NT2/D1 (cell line): ENCODE data around the gene TPRA1.

ENCODE experiments used
- DNase-seq: peaks from one replicate; pipeline ENCODE4 v3.0.0-alpha.2; 2011; ENCODE audit warnings: low read depth, low spot score
- H3K27me3 ChIP-seq: 2 replicates; pipeline ENCODE4 v1.6.0; 2011; ENCODE audit warnings: mild to moderate bottlenecking; ENCODE audit not compliant: insufficient read length, insufficient read depth
- H3K36me3 ChIP-seq: 2 replicates; pipeline ENCODE4 v1.6.1; 2011; ENCODE audit warnings: mild to moderate bottlenecking, low read length, mixed read lengths; ENCODE audit not compliant: insufficient read depth, insufficient read length
- H3K4me1 ChIP-seq: 2 replicates; pipeline ENCODE4 v1.5.1; 2011; ENCODE audit not compliant: insufficient read depth, insufficient read length
- H3K4me3 ChIP-seq: 2 replicates; pipeline ENCODE4 v1.5.1; 2011; ENCODE audit warnings: low read depth; ENCODE audit not compliant: insufficient read length
- H3K9ac ChIP-seq: 2 replicates; pipeline ENCODE4 v1.6.0; 2011; ENCODE audit warnings: low read depth; ENCODE audit not compliant: insufficient read length
- H3K9me3 ChIP-seq: 2 replicates; pipeline ENCODE4 v1.5.1; 2011; ENCODE audit warnings: mild to moderate bottlenecking, low read length; ENCODE audit not compliant: insufficient read depth
- SUZ12 ChIP-seq: IDR thresholded peaks from 2 replicates; pipeline ENCODE4 v1.6.1; 2011; ENCODE audit not compliant: insufficient read length, insufficient read depth; ENCODE audit errors: extremely low read depth
- YY1 ChIP-seq: IDR thresholded peaks from 2 replicates; pipeline ENCODE4 v1.6.1; 2011; ENCODE audit not compliant: insufficient read length, insufficient read depth
- ZNF274 ChIP-seq: IDR thresholded peaks from 2 replicates; pipeline ENCODE4 v1.6.1; 2011; ENCODE audit warnings: mild to moderate bottlenecking, low read depth, low read length

TPRA1 gene

GRCh38 chr3:127622772-127623576, 32.4 kb upstream of the TPRA1 start:
- Histone ChIP-seq H3K9me3 (no peaks in the 10 kb centered on the region), H3K27me3 (peaks cover 20% of the 10 kb centered on the region), H3K9ac (no peak overlapping the region), H3K4me3 (no peak overlapping the region), H3K36me3 (peaks cover 50% of the 10 kb centered on the region), H3K4me1 (no peaks in the 10 kb centered on the region)
- DNase-seq, result no peak
- TF ChIP-seq YY1, result no peak
- no peak for TF ChIP-seq ZNF274
- TF ChIP-seq SUZ12, result no peak

DNA sequence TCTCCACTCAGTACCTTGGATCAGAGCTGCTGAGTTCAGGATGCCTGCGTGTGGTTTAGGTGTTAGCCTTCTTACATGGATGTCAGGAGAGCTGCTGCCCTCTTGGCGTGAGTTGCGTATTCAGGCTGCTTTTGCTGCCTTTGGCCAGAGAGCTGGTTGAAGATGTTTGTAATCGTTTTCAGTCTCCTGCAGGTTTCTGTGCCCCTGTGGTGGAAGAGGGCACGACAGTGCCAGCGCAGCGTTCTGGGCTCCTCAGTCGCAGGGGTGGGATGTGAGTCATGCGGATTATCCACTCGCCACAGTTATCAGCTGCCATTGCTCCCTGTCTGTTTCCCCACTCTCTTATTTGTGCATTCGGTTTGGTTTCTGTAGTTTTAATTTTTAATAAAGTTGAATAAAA, 31.5 kb upstream of the TPRA1 start:
- H3K4me1 ChIP-seq, result no peaks in the 10 kb centered on the region
- peaks cover 59% of the 10 kb centered on the region for H3K36me3 ChIP-seq
- no peaks in the 10 kb centered on the region for H3K9me3 ChIP-seq
- no peak for DNase-seq
- peaks cover 10% of the 10 kb centered on the region for H3K27me3 ChIP-seq
- TF ChIP-seq ZNF274, result no peak
- TF ChIP-seq SUZ12, result no peak
- TF ChIP-seq YY1, result no peak
- no peak overlapping the region for H3K9ac ChIP-seq
- H3K4me3 ChIP-seq, result no peak overlapping the region

GRCh38 chr3:127620637-127621375, 30.3 kb upstream of the TPRA1 start:
- no peak for TF ChIP-seq YY1
- Histone ChIP-seq H3K9ac (no peak overlapping the region), H3K27me3 (peaks cover 1% of the 10 kb centered on the region), H3K9me3 (no peaks in the 10 kb centered on the region), H3K4me3 (no peak overlapping the region), H3K4me1 (no peaks in the 10 kb centered on the region), H3K36me3 (peaks cover 71% of the 10 kb centered on the region)
- DNase-seq, result no peak

DNA sequence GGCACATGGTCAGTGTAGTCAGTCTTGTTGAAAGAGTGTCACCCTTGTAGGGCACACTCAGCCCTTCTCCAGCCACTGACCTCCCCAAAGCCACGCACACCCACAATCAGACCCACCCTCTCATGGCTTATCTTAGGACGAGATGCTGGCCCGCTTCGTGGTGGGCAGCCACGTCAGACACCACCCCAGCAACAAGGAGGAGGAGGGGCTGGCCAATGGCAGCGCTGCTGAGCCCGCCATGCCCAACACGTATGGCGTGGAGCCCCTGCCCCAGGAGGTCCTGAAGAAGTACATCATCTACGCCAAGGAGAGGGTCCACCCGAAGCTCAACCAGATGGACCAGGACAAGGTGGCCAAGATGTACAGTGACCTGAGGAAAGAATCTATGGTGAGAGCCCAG, 28.4 kb upstream of the TPRA1 start:
- Histone ChIP-seq H3K36me3 (peaks cover 90% of the 10 kb centered on the region), H3K4me3 (no peak overlapping the region), H3K9me3 (no peaks in the 10 kb centered on the region), H3K27me3 (no peaks in the 10 kb centered on the region), H3K9ac (no peak overlapping the region), H3K4me1 (no peaks in the 10 kb centered on the region)
- TF ChIP-seq YY1, result no peak
- TF ChIP-seq ZNF274, result no peak
- TF ChIP-seq SUZ12, result no peak
- no peak for DNase-seq

DNA sequence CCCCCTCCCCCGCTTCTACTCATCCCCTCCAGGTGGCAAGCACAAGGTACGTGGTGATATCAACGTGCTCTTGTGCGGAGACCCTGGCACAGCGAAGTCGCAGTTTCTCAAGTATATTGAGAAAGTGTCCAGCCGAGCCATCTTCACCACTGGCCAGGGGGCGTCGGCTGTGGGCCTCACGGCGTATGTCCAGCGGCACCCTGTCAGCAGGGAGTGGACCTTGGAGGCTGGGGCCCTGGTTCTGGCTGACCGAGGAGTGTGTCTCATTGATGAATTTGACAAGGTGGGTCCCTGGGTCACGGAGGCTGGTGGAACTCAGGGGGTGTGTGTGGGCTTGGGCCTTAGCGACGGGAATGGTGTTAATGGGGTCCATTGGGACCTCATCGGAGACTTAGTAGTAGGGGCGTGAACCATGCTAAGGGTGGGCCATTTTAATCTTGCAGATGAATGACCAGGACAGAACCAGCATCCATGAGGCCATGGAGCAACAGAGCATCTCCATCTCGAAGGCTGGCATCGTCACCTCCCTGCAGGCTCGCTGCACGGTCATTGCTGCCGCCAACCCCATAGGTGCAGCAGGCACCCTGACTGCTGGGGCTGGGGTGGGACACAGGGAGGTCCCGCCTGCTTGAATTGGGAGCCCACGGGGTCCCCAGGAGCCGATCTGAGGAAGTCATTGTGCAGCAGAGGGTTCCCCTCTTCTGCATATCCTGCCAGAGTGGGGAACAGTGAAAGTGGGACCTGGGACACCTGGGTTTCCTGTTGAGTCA, 26.5 kb upstream of the TPRA1 start:
- no peak for TF ChIP-seq ZNF274
- TF ChIP-seq SUZ12, result no peak
- no peak for TF ChIP-seq YY1
- Histone ChIP-seq H3K4me3 (no peak overlapping the region), H3K27me3 (no peaks in the 10 kb centered on the region), H3K9ac (no peak overlapping the region), H3K36me3 (peaks cover 100% of the 10 kb centered on the region), H3K9me3 (no peaks in the 10 kb centered on the region), H3K4me1 (no peaks in the 10 kb centered on the region)
- no peak for DNase-seq

DNA sequence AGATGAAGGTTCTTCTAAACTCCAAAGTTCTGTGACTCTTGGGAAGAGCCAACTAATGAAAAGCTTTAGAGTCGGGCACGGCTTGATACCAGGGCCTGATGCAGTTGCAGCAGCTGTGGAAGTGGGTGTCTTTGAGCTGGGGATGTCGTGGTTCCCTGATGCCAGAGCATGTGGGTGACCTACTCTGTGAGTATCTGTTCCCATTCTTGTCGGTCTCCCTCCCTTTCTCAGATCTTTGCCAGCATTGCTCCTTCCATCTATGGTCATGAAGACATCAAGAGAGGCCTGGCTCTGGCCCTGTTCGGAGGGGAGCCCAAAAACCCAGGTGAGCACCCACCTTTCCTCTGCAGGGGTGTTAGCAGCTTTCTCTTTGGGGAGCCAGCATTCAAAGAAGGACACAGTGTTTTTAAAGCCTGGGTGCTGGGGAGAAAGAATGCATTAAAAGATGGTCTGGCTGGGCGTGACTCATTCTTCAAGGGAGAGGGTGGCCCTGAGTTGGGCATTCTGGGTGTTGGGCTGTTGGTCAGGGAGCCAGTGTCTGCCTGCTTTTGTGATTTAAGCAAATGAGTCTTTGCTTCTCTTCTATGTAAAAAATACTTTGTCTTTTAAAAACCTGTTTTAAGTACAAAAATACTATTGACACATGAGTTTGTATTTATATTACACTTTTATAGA, 25.2 kb upstream of the TPRA1 start:
- H3K4me1 ChIP-seq, result peaks cover 3% of the 10 kb centered on the region
- no peaks in the 10 kb centered on the region for H3K9me3 ChIP-seq
- H3K9ac ChIP-seq, result no peak overlapping the region
- H3K4me3 ChIP-seq, result no peak overlapping the region
- H3K27me3 ChIP-seq, result no peaks in the 10 kb centered on the region
- TF ChIP-seq ZNF274, result no peak
- TF ChIP-seq YY1, result no peak
- TF ChIP-seq SUZ12, result no peak
- H3K36me3 ChIP-seq, result peaks cover 97% of the 10 kb centered on the region
- DNase-seq, result no peak
